Hypothalamus (tissue), 51 donors: ENCODE data around the gene CENPU.
"Not testable (repeated sequence)": the region's sequence is repeated elsewhere in the genome, so short reads cannot be mapped to it uniquely, and the experiment has no call there.

Experiments
- DNase-seq, 51 donors: peaks; one replicate each; lab custom pipeline; 2025; lab: John Stamatoyannopoulos, UW

Gene CENPU

GRCh38 chr4:184733654-184734524, at the start of gene CENPU:
CENPU (minus strand) TSS chr4:184734096; CDS start chr4:184734062, 34 bp downstream.
- peak; percentile 81 to 98 (median 94) for DNase-seq

GRCh38 chr4:184782731-184783373, 49.0 kb upstream of the CENPU start:
- no peak for DNase-seq

- DNase-seq = not testable (repeated sequence)
These were observed 45.3 kb upstream of the CENPU start for GRCh38 chr4:184779160-184779559.

GRCh38 chr4:184778325-184778724, 44.4 kb upstream of the CENPU start:
- no peak for DNase-seq

- DNase-seq = no peak
These were observed 42.9 kb upstream of the CENPU start for GRCh38 chr4:184776821-184777220.

GRCh38 chr4:184775854-184776555, 42.1 kb upstream of the CENPU start:
- no peak for DNase-seq

- DNase-seq = no peak
These were observed 40.3 kb upstream of the CENPU start for GRCh38 chr4:184774152-184774551.

GRCh38 chr4:184771416-184771815, 37.5 kb upstream of the CENPU start:
- no peak for DNase-seq

GRCh38 chr4:184769141-184769765, 35.4 kb upstream of the CENPU start:
- no peak for DNase-seq

GRCh38 chr4:184768296-184768695, 34.4 kb upstream of the CENPU start:
- no peak for DNase-seq

- peak in 4 of 51 donors; percentile 8 to 47 (median 21) for DNase-seq
These were observed 32.5 kb upstream of the CENPU start for GRCh38 chr4:184766446-184766845.

- DNase-seq = peak in 1 of 51 donors; percentile 38
These were observed 31.8 kb upstream of the CENPU start for GRCh38 chr4:184765473-184766340.

- no peak for DNase-seq
These were observed 30.7 kb upstream of the CENPU start for GRCh38 chr4:184764601-184765000.

- DNase-seq = no peak
These were observed 29.4 kb upstream of the CENPU start for GRCh38 chr4:184763150-184763780.

- DNase-seq = no peak
These were observed 28.2 kb upstream of the CENPU start for GRCh38 chr4:184762100-184762499.

GRCh38 chr4:184760681-184761080, 26.8 kb upstream of the CENPU start:
- no peak for DNase-seq

GRCh38 chr4:184757810-184758209, 23.9 kb upstream of the CENPU start:
- DNase-seq = no peak

GRCh38 chr4:184756399-184756798, 22.5 kb upstream of the CENPU start:
- no peak for DNase-seq

- DNase-seq = no peak
These were observed 21.4 kb upstream of the CENPU start for GRCh38 chr4:184755278-184755677.
